Measurements from ENCODE around the gene MAN1A1.

DNA sequence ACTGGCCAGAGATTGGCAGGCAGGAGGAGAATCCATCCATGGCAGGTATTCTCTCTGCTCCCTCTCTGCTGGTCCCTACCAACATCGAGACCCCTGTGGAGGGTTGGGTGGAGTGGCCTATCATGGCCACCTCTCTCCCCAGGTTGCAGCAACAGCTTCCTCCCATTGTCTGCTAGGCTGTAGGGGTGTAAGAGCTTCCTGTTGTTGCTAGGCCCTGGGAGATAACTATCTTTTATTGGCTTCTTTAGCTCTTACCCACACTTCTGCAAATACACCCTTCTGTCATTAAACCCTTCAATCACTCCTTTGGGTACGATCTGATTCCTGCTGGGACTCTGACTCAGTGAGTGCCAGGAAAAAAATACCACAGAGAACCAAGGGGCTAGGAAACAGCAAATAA lies 204.4 kb downstream of the MAN1A1 start:
- no peak for TF ChIP-seq SIN3A (IDR thresholded peaks at IDR 0.05; ENCODE audit: borderline replicate concordance, insufficient read depth, low read length)
- TF ChIP-seq POLR2AphosphoS5 (IDR thresholded peaks at IDR 0.05; ENCODE audit: low read depth, low read length): no peak
- no peak for TF ChIP-seq TAF1 (IDR thresholded peaks at IDR 0.05; ENCODE audit: borderline replicate concordance, insufficient read depth, low read length)
- TF ChIP-seq, protein P1, sequence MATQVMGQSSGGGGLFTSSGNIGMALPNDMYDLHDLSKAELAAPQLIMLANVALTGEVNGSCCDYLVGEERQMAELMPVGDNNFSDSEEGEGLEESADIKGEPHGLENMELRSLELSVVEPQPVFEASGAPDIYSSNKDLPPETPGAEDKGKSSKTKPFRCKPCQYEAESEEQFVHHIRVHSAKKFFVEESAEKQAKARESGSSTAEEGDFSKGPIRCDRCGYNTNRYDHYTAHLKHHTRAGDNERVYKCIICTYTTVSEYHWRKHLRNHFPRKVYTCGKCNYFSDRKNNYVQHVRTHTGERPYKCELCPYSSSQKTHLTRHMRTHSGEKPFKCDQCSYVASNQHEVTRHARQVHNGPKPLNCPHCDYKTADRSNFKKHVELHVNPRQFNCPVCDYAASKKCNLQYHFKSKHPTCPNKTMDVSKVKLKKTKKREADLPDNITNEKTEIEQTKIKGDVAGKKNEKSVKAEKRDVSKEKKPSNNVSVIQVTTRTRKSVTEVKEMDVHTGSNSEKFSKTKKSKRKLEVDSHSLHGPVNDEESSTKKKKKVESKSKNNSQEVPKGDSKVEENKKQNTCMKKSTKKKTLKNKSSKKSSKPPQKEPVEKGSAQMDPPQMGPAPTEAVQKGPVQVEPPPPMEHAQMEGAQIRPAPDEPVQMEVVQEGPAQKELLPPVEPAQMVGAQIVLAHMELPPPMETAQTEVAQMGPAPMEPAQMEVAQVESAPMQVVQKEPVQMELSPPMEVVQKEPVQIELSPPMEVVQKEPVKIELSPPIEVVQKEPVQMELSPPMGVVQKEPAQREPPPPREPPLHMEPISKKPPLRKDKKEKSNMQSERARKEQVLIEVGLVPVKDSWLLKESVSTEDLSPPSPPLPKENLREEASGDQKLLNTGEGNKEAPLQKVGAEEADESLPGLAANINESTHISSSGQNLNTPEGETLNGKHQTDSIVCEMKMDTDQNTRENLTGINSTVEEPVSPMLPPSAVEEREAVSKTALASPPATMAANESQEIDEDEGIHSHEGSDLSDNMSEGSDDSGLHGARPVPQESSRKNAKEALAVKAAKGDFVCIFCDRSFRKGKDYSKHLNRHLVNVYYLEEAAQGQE (IDR thresholded peaks at IDR 0.05; ENCODE audit: insufficient read depth in 1 of 2, low read depth in 2 of 2, low read length in 2 of 2): no peak
- TF ChIP-seq FOXP2 (optimal IDR thresholded peaks at IDR 0.05; ENCODE audit: borderline replicate concordance, extremely low read depth, extremely low read length, insufficient read depth): no peak
